ENCODE data around the gene ENOPH1. TPM values are rescaled to one million over a fixed set of nuclear protein-coding genes. Genes with fewer than 3 reads are reported as not detected.
A peak's percentile ranks its signal among the peaks of the same experiment; 100 is the strongest.

Gene ENOPH1
- total and polyA plus RNA-seq, 2 of the 13 experiments (the other 11 are each of a cell fraction or from before 2014, with no cell fraction given), result 15.5 to 64.3 TPM

- TF ChIP-seq ARID4A (CRISPR knock-in tag; IDR thresholded peaks at IDR 0.05; ENCODE audit: borderline replicate concordance), result peak; percentile 86
- TF ChIP-seq ATF7-NPFF (CRISPR knock-in tag; IDR thresholded peaks at IDR 0.05; ENCODE audit: low read depth), result peak; percentile 29; the same call in 1 of the 2 replicates
- TF ChIP-seq, protein P1, sequence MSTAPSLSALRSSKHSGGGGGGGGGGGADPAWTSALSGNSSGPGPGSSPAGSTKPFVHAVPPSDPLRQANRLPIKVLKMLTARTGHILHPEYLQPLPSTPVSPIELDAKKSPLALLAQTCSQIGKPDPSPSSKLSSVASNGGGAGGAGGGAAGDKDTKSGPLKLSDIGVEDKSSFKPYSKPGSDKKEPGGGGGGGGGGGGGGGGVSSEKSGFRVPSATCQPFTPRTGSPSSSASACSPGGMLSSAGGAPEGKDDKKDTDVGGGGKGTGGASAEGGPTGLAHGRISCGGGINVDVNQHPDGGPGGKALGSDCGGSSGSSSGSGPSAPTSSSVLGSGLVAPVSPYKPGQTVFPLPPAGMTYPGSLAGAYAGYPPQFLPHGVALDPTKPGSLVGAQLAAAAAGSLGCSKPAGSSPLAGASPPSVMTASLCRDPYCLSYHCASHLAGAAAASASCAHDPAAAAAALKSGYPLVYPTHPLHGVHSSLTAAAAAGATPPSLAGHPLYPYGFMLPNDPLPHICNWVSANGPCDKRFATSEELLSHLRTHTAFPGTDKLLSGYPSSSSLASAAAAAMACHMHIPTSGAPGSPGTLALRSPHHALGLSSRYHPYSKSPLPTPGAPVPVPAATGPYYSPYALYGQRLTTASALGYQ (CRISPR knock-in tag; IDR thresholded peaks at IDR 0.05), result no peak
- TF ChIP-seq RXRB (CRISPR knock-in tag; IDR thresholded peaks at IDR 0.05; ENCODE audit: borderline replicate concordance), result no peak
- TF ChIP-seq ZNF629 (CRISPR knock-in tag; conservative IDR thresholded peaks at IDR 0.05), result no peak
- TF ChIP-seq TEAD2 (CRISPR knock-in tag; IDR thresholded peaks at IDR 0.05), result no peak
- TF ChIP-seq ZNF749 (CRISPR knock-in tag; IDR thresholded peaks at IDR 0.05; ENCODE audit: borderline replicate concordance), result no peak; the same call in 1 of the 2 replicates
- peak; percentile 70; the same call in 1 of the 2 replicates for TF ChIP-seq SIN3A (IDR thresholded peaks at IDR 0.05; ENCODE audit: borderline replicate concordance, low read depth, low read length)
- no peak for TF ChIP-seq HMG20B (CRISPR knock-in tag; conservative IDR thresholded peaks at IDR 0.05)
- TF ChIP-seq GATA4 (IDR thresholded peaks at IDR 0.05; ENCODE audit: borderline replicate concordance, low read depth), result no peak
- TF ChIP-seq ZNF552 (CRISPR knock-in tag; IDR thresholded peaks at IDR 0.05; ENCODE audit: borderline replicate concordance), result 0 out of 2 replicates have a peak, but pooled peaks have one; percentile 62
- TF ChIP-seq ZNF615 (CRISPR knock-in tag; IDR thresholded peaks at IDR 0.05; ENCODE audit: borderline replicate concordance), result peak; percentile 72
- TF ChIP-seq ZNF180 (CRISPR knock-in tag; IDR thresholded peaks at IDR 0.05; ENCODE audit: borderline replicate concordance, low read depth), result no peak
- TF ChIP-seq, protein P2, sequence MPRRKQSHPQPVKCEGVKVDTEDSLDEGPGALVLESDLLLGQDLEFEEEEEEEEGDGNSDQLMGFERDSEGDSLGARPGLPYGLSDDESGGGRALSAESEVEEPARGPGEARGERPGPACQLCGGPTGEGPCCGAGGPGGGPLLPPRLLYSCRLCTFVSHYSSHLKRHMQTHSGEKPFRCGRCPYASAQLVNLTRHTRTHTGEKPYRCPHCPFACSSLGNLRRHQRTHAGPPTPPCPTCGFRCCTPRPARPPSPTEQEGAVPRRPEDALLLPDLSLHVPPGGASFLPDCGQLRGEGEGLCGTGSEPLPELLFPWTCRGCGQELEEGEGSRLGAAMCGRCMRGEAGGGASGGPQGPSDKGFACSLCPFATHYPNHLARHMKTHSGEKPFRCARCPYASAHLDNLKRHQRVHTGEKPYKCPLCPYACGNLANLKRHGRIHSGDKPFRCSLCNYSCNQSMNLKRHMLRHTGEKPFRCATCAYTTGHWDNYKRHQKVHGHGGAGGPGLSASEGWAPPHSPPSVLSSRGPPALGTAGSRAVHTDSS (CRISPR knock-in tag; conservative IDR thresholded peaks at IDR 0.05), result no peak
- TF ChIP-seq ZNF557 (CRISPR knock-in tag; IDR thresholded peaks at IDR 0.05), result 0 out of 2 replicates have a peak, but pooled peaks have one; percentile 44
- no peak for TF ChIP-seq TBX2 (CRISPR knock-in tag; IDR thresholded peaks at IDR 0.05; ENCODE audit: borderline replicate concordance)
- peak; percentile 21; the same call in 1 of the 2 replicates for TF ChIP-seq HES4 (CRISPR knock-in tag; IDR thresholded peaks at IDR 0.05; ENCODE audit: borderline replicate concordance)
- peak; percentile 65 for TF ChIP-seq HOXA5 (CRISPR knock-in tag; IDR thresholded peaks at IDR 0.05)
Observed at GRCh38 chr4:82428969-82429727, 1.2 kb upstream of the ENOPH1 start (continued).
